IPS-18c (cell line): ENCODE results near the gene RAB20.

ENCODE experiments used
- H3K4me3 ChIP-seq: 2 replicates; pipeline ENCODE4 v1.7.0; 2013; ENCODE audit warnings: low read depth, mild to moderate bottlenecking, low read length, moderate library complexity; ENCODE audit not compliant: insufficient read depth
- H3K9me3 ChIP-seq: one replicate; pipeline ENCODE4 v1.6.1; 2013; ENCODE audit warnings: mild to moderate bottlenecking, low read length, moderate library complexity; ENCODE audit not compliant: control insufficient read depth, insufficient read depth

Gene RAB20

GRCh38 chr13:110524541-110525257 is 36.8 kb downstream of the RAB20 start:
- Histone ChIP-seq H3K9me3 (peaks cover 1% of the 10 kb centered on the region), H3K4me3 (no peak overlapping the region)

- no peak overlapping the region for H3K4me3 ChIP-seq
- H3K9me3 ChIP-seq: no peaks in the 10 kb centered on the region
Measured at GRCh38 chr13:110523838-110524540, 37.5 kb downstream of the RAB20 start.

GRCh38 chr13:110523180-110523579 is 38.3 kb downstream of the RAB20 start:
- Histone ChIP-seq H3K4me3 (no peak overlapping the region), H3K9me3 (no peaks in the 10 kb centered on the region)

- no peaks in the 10 kb centered on the region for H3K9me3 ChIP-seq
- H3K4me3 ChIP-seq: no peak overlapping the region
Measured at GRCh38 chr13:110522721-110523120, 38.8 kb downstream of the RAB20 start.

GRCh38 chr13:110521946-110522345 is 39.6 kb downstream of the RAB20 start:
- H3K4me3 ChIP-seq: no peak overlapping the region
- H3K9me3 ChIP-seq: no peaks in the 10 kb centered on the region

- Histone ChIP-seq H3K4me3 (no peak overlapping the region), H3K9me3 (no peaks in the 10 kb centered on the region)
Measured at GRCh38 chr13:110521296-110521680, 40.2 kb downstream of the RAB20 start.

- no peaks in the 10 kb centered on the region for H3K9me3 ChIP-seq
Measured at GRCh38 chr13:110520431-110521295, 40.9 kb downstream of the RAB20 start.

GRCh38 chr13:110519506-110519905 is 42.0 kb downstream of the RAB20 start:
- Histone ChIP-seq H3K9me3 (no peaks in the 10 kb centered on the region), H3K4me3 (no peak overlapping the region)

More at GRCh38 chr13:110520431-110521295, 40.9 kb downstream of the RAB20 start:
- H3K4me3 ChIP-seq: no peak overlapping the region

GRCh38 chr13:110519046-110519445 is 42.5 kb downstream of the RAB20 start:
- Histone ChIP-seq H3K4me3 (no peak overlapping the region), H3K9me3 (no peaks in the 10 kb centered on the region)

- Histone ChIP-seq H3K4me3 (no peak overlapping the region), H3K9me3 (no peaks in the 10 kb centered on the region)
Measured at GRCh38 chr13:110518571-110518970, 43.0 kb downstream of the RAB20 start.

- no peaks in the 10 kb centered on the region for H3K9me3 ChIP-seq
- no peak overlapping the region for H3K4me3 ChIP-seq
Measured at GRCh38 chr13:110518226-110518525, 43.3 kb downstream of the RAB20 start.

- Histone ChIP-seq H3K9me3 (no peaks in the 10 kb centered on the region), H3K4me3 (no peak overlapping the region)
Measured at GRCh38 chr13:110517505-110518225, 43.9 kb downstream of the RAB20 start.

GRCh38 chr13:110516500-110516899 is 45.0 kb downstream of the RAB20 start:
- Histone ChIP-seq H3K4me3 (no peak overlapping the region), H3K9me3 (no peaks in the 10 kb centered on the region)

- no peak overlapping the region for H3K4me3 ChIP-seq
Measured at GRCh38 chr13:110512198-110512740, 49.3 kb downstream of the RAB20 start.

GRCh38 chr13:110511509-110512181 is 49.9 kb downstream of the RAB20 start:
- Histone ChIP-seq H3K4me3 (no peak overlapping the region), H3K9me3 (no peaks in the 10 kb centered on the region)

More at GRCh38 chr13:110512198-110512740, 49.3 kb downstream of the RAB20 start:
- no peaks in the 10 kb centered on the region for H3K9me3 ChIP-seq

- Histone ChIP-seq H3K9me3 (no peaks in the 10 kb centered on the region), H3K4me3 (no peak overlapping the region)
Measured at GRCh38 chr13:110509971-110510786, 51.3 kb downstream of the RAB20 start.
